ENCODE results near the gene SCLY.
"Not testable (repeated sequence)": the region's sequence is repeated elsewhere in the genome, so short reads cannot be mapped to it uniquely, and the experiment has no call there.

The SCLY gene

DNA sequence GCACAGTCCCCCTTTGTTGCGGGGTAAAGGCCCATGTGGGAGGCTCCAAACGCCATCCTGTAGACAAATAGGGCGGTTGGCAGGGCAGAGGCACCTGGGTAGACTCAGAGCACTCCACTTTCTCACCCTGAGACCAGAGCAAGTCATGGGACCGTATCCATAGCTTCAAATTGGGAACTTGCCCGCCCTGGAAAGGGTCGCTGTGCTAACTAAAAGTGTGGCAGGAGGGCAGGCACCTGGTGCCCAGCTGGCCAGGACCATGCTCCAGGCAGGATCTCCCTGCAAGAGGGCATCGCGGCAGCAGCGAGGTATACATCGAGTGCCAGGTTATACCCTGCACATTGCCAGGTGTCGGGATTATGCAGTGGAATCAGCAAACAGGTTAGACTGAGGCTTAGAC, 20.8 kb upstream of the SCLY start:
- no peak for DNase-seq

DNA sequence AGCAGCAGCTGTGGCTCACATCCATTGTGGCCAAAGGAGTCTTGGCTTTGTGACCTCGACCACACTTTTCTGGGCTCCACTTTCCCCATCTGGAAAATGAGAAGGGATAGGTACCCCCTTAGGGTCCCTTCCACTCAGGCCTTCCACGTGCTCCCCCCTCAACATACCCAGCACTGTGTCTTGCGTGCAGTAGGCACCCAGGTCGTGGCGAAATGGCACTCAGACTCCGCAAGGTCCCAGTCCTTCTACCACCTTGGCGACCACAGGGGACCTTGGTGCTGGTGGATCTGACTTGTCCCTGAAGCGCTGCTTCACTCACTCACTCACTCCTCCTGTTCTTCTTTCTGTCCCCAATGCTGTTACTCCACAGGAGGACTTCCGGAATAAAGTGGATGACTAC, 19.9 kb upstream of the SCLY start:
- DNase-seq = no peak

DNA sequence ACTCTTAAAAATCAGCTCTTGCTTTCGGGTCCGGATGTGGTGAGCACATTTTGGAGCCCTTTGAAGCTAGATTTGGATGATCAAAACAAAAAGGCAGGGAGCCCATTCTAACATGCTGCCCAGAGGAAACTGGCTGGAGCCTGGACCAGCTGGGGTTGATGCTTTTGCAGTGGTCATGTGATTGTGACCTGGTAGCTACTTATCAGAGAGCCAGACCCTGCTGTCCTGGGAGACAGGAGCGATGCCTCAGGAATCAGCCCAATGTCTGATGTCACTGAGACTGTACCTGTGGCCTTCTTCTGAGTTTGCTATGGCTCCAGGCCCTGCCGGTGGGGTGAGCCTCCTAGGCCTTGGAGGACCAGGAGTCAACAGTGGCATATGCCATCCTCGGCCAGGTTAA, 18.7 kb upstream of the SCLY start:
- peak in 3 of 56 donors; percentile 5 to 8 (median 8) for DNase-seq

GRCh38 chr2:238042849-238043584, 17.8 kb upstream of the SCLY start:
- DNase-seq = no peak

GRCh38 chr2:238043851-238044250, 16.9 kb upstream of the SCLY start:
- no peak for DNase-seq

GRCh38 chr2:238045575-238045974, 15.2 kb upstream of the SCLY start:
- no peak for DNase-seq

DNA sequence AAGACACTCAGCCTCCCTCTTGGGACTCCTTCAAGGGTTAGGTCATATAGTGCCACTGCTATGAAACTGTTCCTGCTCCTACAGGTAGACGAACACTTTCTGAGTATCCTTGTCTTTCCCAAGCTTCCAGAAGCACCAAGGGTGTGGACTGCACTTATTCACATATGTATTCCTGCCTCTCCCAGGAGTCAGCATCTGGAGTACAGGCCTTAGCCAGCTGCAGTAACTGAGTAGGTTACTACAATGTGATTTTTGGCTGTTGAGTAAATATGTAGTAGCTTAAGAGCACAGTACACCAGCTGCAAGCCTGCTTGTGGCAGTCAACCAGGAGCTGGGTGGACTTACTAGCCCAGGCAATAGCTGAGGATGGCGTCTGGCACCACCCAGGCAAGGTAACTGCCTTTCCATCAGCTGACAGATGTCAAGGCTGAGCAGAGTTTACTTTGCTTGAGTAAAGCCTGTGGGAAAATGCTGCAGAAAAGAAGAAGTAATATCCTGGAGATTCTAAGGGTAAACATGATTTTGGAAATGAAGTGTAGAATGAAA, 14.0 kb upstream of the SCLY start:
- no peak for DNase-seq

DNA sequence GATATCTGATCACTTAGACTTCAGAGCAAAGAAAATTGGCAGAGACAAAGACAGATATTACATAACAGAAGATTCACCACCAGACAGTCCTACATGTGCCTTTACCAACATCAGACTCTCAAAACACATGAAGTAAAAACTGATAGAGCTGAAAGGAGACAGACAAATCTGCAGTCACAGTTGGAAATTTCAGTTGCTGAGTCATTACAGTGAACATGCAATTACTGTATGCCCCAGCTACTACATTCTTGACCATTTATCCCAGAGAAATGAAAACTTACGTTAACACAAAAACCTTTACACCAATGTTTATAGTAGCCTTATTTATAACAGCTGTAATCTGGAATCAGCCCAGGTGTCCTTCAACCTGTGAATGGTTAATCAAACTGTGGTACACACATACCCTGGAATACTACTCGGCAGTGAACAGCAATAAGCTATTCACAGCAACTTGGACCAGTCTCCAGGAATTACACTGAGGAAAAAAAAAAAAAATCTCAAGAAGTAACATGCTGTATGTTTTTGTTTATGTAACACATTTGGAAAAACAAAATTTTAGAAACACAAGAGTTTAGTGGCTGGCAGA, 7.5 kb upstream of the SCLY start:
- no peak for DNase-seq

GRCh38 chr2:238055841-238056240, 5.0 kb upstream of the SCLY start:
- DNase-seq = no peak

DNA sequence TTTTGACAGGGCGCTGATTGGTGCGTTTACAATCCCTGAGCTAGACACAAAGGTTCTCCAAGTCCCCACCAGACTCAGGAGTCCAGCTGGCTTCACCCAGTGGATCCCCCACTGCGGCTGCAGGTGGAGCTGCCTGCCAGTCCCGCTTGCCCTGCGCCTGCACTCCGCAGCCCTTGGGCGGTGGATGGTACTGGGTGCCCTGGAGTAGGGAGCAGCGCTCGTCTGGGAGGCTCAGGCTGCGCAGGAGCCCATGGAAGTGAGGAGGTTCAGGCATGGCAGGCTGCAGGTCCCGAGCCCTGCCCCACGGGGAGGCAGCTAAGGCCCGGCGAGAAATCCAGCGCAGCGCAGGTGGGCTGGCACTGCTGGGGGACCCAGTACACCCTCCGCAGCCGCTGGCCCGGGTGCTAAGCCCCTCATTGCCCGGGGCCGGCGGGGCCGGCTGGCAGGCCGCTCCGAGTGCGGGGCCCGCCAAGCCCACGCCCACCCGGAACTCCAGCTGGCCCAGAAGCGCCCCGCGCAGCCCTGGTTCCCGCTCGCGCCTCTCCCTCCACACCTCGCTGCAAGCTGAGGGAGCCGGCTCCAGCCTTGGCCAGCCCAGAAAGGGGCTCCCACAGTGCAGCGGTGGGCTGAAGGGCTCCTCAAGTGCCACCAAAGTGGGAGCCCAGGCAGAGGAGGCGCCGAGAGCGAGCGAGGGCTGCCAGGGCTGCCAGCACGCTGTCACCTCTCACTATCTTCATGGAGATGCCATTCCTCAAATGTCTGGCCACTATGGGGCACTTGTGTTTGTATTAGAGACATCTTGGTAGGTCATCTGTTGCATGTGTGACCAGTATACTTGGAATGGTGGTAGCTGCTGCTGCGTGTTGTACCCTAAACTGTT, 2.9 kb upstream of the SCLY start:
- DNase-seq = not testable (repeated sequence)

GRCh38 chr2:238059505-238059904, 1.3 kb upstream of the SCLY start:
- DNase-seq = no peak

DNA sequence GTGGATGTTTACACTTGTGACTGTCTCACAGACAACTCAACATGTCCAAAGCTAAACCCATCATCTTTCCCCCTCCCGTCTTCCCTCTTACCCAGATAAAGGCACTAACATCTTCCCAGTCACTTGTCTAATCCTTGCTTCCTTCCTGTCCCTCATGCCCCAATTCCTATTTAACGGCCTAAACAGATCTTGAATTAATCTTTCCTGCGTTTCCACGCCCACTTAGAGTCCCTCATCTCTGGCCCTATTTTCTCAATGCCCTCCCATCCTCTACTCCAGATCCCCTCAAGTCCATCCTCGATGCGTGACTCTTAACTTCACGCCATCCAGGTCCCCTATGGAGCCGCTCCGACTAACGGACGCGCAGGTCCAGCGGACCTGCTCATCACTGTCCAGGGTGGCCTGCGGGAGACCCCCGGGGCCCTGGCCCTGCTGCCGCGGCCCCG, 682 bp upstream of the SCLY start:
- DNase-seq = no peak

- DNase-seq = peak in 16 of 56 donors; percentile 5 to 66 (median 49)
These were observed 758 bp downstream of the SCLY start for GRCh38 chr2:238061315-238062202.

GRCh38 chr2:238063414-238064189, 2.8 kb downstream of the SCLY start:
- DNase-seq = no peak

DNA sequence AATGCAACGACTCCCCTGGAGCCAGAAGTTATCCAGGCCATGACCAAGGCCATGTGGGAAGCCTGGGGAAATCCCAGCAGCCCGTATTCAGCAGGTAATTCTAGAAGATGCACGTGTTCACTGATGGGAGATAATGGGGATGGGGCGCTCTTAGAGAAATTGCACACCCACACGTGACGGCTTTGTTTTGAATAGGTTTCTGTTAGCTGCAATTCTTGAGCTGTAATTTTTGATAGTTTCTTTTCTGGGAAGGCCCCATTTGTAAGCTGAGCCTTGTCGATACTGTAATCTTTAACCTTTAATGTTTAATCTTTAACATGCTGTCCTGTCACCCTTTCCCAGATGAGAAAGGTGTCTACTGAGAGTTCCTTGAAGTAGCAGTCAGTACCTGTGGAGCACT, 3.6 kb downstream of the SCLY start:
- no peak for DNase-seq

DNA sequence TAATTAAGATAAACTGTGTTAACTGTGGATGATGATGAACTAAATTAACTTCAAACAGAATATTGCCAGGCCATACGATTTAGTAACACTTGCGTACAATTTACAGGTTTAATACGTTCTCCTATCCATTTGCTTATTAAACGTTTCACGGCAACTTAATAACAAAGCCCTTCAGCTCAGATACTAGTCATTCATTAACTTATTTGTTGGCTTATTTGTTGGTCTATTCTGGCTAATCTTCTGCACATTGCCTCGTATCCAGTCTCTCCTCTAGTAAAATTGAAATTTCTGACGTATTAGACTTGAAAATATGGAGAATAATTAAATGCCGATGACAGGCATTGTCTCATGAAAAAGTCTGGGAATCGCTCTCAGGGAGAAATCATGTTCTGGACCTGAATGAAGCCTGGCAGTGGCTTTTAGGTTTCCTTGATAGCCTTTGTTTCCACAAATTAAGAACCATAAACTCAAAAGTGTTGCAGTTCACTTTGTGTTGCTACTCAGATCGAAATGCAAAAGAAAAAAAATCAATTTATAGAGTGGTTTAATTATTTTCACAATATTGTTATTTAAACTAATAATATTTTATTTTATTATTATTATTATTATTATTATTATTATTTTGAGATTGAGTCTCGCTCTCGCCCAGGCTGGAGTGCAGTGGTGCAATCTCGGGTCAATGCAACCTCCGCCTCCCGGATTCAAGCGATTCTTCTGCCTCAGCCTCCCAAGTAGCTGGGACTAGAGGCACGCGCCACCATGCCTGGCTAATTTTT, 4.5 kb downstream of the SCLY start:
- no peak for DNase-seq

GRCh38 chr2:238066218-238066617, 5.4 kb downstream of the SCLY start:
- no peak for DNase-seq

- not testable (repeated sequence) for DNase-seq
These were observed 5.9 kb downstream of the SCLY start for GRCh38 chr2:238066718-238067117.

- no peak for DNase-seq
These were observed 7.1 kb downstream of the SCLY start for GRCh38 chr2:238067939-238068338.
